GM12874 (cell line): ENCODE data around the gene TEX13D.

Experiments used
- CTCF ChIP-seq: IDR thresholded peaks from 2 replicates; pipeline ENCODE4 v1.5.1; 2011; ENCODE audit warnings: low read depth, mild to moderate bottlenecking, control low read depth, low read length, moderate library complexity; ENCODE audit not compliant: insufficient read depth

TEX13D gene

DNA sequence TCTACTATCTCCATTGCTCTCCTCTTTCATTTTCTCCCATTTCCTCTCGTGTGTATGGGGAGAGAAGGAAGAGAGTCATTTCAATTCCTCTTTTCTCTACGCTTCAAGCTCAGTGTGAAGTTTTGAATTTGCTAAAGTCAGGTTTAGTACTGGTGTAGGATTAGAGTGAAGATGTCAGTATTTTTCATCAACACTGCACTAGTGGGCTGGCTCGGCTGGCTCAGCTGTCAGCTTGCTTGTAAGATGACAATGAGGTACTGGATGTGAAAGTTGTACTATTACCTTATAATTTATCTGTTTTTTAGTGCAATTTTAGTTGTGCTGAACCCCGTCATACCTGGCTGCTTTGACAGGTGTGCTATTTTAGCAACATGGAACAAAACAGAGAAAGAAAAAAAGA lies 11.8 kb downstream of the TEX13D start:
- TF ChIP-seq CTCF: no peak

DNA sequence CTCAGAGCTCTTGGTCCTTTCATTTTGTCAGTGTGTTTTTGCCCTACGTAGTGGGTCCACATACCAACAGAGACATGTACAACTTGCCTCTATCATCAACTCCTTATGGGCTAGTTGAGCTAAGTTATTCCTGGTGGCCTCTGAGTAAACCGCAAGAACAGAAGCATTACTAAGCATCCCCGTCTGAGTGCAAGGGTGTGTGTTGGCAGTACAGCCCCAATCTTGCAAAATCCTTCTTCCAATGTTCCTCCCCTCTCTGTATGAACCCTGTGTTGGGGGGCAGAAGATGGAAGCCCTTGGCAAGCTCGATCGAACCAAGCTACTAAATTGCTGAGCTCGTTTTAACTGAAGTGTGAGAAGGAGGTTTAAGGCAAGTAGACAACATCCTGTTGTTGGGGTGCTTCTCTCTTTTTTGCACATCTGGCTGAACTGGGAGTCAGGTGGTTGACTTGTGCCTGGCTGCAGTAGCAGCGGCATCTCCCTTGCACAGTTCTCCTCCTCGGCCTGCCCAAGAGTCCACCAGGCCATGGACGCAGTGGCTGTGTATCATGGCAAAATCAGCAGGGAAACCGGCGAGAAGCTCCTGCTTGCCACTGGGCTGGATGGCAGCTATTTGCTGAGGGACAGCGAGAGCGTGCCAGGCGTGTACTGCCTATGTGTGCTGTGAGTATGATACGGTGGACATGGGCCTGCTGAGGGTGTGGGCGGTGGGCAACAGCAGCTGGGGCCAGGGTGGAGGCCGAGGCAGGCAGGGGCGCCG lies 13.8 kb downstream of the TEX13D start, which contains the start of gene SH2D1A:
Gene SH2D1A, plus strand, starts transcription at position 447 of the 760 bp plus-strand sequence. Its CDS starts 80 bp downstream, at position 527.
- no peak for TF ChIP-seq CTCF

DNA sequence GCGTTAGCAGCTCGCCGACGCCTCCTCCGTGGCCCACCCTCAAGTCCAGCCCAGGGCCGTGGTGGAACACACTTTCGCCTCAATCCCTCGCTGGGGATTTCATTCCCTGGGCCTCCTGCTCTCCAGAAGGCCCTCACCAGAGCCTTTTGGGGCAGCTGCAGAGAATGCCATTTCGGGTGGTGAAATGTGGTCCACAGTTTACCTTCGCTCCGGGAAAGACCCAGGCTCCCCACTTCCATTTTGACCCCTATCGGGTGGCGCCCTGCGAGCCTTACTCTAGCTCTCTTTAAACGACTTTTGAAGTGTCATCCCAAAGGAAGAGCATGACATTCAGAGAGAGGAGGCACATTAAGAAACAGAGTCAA lies 14.4 kb downstream of the TEX13D start:
- no peak for TF ChIP-seq CTCF

DNA sequence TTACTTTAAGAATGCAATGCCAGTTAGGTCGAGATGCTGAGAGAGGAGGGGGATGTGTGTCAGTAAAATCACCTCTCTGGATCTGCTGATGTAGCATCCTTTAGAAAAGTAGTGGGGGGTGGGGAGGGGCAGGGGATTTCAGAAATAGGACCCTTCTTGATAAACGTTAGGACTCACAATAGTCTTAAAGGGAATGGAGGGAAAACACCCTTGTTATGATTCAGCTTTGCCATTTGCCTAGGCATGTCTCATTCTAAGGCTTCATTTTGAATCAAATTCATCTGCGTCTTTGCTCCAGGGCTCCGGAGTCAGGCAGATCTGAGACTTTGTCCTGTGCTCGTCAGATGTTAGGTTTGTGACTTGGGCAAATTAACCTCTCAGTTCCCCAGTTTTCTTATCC lies 14.8 kb downstream of the TEX13D start:
- TF ChIP-seq CTCF: no peak

GRCh38 chrX:124348182-124348581 lies 15.7 kb downstream of the TEX13D start:
- no peak for TF ChIP-seq CTCF

GRCh38 chrX:124348885-124349453 lies 16.5 kb downstream of the TEX13D start:
- TF ChIP-seq CTCF: no peak

GRCh38 chrX:124354648-124355047 lies 22.2 kb downstream of the TEX13D start:
- no peak for TF ChIP-seq CTCF
